ENCODE data around the gene ARPIN. TPM values are rescaled to one million over a fixed set of nuclear protein-coding genes. Genes with fewer than 3 reads are reported as not detected.
"Not testable (repeated sequence)": the region's sequence is repeated elsewhere in the genome, so short reads cannot be mapped to it uniquely, and the experiment has no call there.

The ARPIN gene
- total RNA-seq, 1 donor from 2014 or later, result 10.5 TPM

- no peak for DNase-seq (ENCODE audit: low read depth)
- no peak for TF ChIP-seq CTCF (IDR thresholded peaks at IDR 0.05; ENCODE audit: insufficient read depth, low read length, poor library complexity, severe bottlenecking)
- Histone ChIP-seq H3K36me3 (ENCODE audit: control insufficient read depth, insufficient read depth, low read length) (no peaks in the 10 kb centered on the region), H3K27me3 (ENCODE audit: control insufficient read depth, insufficient read depth, low read length) (no peaks in the 10 kb centered on the region), H3K4me3 (ENCODE audit: low read depth, low read length) (no peak overlapping the region)
These were observed 42.0 kb downstream of the ARPIN start for GRCh38 chr15:89870688-89871288.

GRCh38 chr15:89870006-89870405, 42.7 kb downstream of the ARPIN start:
- TF ChIP-seq CTCF (IDR thresholded peaks at IDR 0.05; ENCODE audit: insufficient read depth, low read length, poor library complexity, severe bottlenecking), result no peak
- H3K36me3 ChIP-seq (ENCODE audit: control insufficient read depth, insufficient read depth, low read length), result no peaks in the 10 kb centered on the region
- H3K4me3 ChIP-seq (ENCODE audit: low read depth, low read length), result no peak overlapping the region
- DNase-seq (ENCODE audit: low read depth), result no peak
- no peaks in the 10 kb centered on the region for H3K27me3 ChIP-seq (ENCODE audit: control insufficient read depth, insufficient read depth, low read length)

- not testable (repeated sequence) for DNase-seq (ENCODE audit: low read depth); H3K36me3 ChIP-seq (ENCODE audit: control insufficient read depth, insufficient read depth, low read length); H3K4me3 ChIP-seq (ENCODE audit: low read depth, low read length); H3K27me3 ChIP-seq (ENCODE audit: control insufficient read depth, insufficient read depth, low read length)
These were observed 43.3 kb downstream of the ARPIN start for GRCh38 chr15:89869490-89869889.

- H3K36me3 ChIP-seq (ENCODE audit: control insufficient read depth, insufficient read depth, low read length), result no peaks in the 10 kb centered on the region
- no peak for TF ChIP-seq CTCF (IDR thresholded peaks at IDR 0.05; ENCODE audit: insufficient read depth, low read length, poor library complexity, severe bottlenecking)
These were observed 47.6 kb downstream of the ARPIN start for GRCh38 chr15:89864958-89865739.

GRCh38 chr15:89863918-89864317, 48.8 kb downstream of the ARPIN start:
- DNase-seq (ENCODE audit: low read depth), result no peak
- H3K27me3 ChIP-seq (ENCODE audit: control insufficient read depth, insufficient read depth, low read length), result no peaks in the 10 kb centered on the region
- H3K4me3 ChIP-seq (ENCODE audit: low read depth, low read length), result no peak overlapping the region
- no peak for TF ChIP-seq CTCF (IDR thresholded peaks at IDR 0.05; ENCODE audit: insufficient read depth, low read length, poor library complexity, severe bottlenecking)
- H3K36me3 ChIP-seq (ENCODE audit: control insufficient read depth, insufficient read depth, low read length), result no peaks in the 10 kb centered on the region

More at GRCh38 chr15:89864958-89865739, 47.6 kb downstream of the ARPIN start:
- no peaks in the 10 kb centered on the region for H3K27me3 ChIP-seq (ENCODE audit: control insufficient read depth, insufficient read depth, low read length)
- H3K4me3 ChIP-seq (ENCODE audit: low read depth, low read length), result no peak overlapping the region
- DNase-seq (ENCODE audit: low read depth), result no peak

GRCh38 chr15:89860891-89861290, 51.9 kb downstream of the ARPIN start:
- DNase-seq (ENCODE audit: low read depth), result no peak
- no peak for TF ChIP-seq CTCF (IDR thresholded peaks at IDR 0.05; ENCODE audit: insufficient read depth, low read length, poor library complexity, severe bottlenecking)
- no peaks in the 10 kb centered on the region for H3K27me3 ChIP-seq (ENCODE audit: control insufficient read depth, insufficient read depth, low read length)
- no peak overlapping the region for H3K4me3 ChIP-seq (ENCODE audit: low read depth, low read length)
- H3K36me3 ChIP-seq (ENCODE audit: control insufficient read depth, insufficient read depth, low read length), result no peaks in the 10 kb centered on the region
